Astrocyte (in vitro differentiated cells and primary cell): ENCODE data around the gene PSG7. TPM values are rescaled to one million over a fixed set of nuclear protein-coding genes. Genes with fewer than 3 reads are reported as not detected.
"Not testable (repeated sequence)": the region's sequence is repeated elsewhere in the genome, so short reads cannot be mapped to it uniquely, and the experiment has no call there.

ENCODE experiments used
- DNase-seq: peaks from one replicate; pipeline ENCODE4 v3.0.0-alpha.2; 2010; ENCODE audit warnings: low read depth
- FAIRE-seq: peaks from 2 replicates; lab custom pipeline; 2011; peaks lifted over from hg19 to GRCh38; lab: Jason Lieb, UNC
- H2AFZ ChIP-seq: 2 replicates; pipeline ENCODE4 v1.6.0; 2012; ENCODE audit warnings: low read depth, low read length, inconsistent platforms
- H3K27ac ChIP-seq: 2 replicates; pipeline ENCODE4 v1.5.1; 2011; ENCODE audit warnings: low read depth, low read length, inconsistent platforms
- H3K27me3 ChIP-seq: 2 replicates; pipeline ENCODE4 v1.6.0; 2011; ENCODE audit warnings: low read length, inconsistent platforms; ENCODE audit not compliant: insufficient read depth
- H3K36me3 ChIP-seq: 2 replicates; pipeline ENCODE4 v1.5.1; 2011; ENCODE audit warnings: low read length, inconsistent platforms; ENCODE audit not compliant: insufficient read depth
- H3K4me1 ChIP-seq: 2 replicates; pipeline ENCODE4 v1.5.1; 2011; ENCODE audit warnings: low read length, inconsistent platforms; ENCODE audit not compliant: insufficient read depth
- H3K4me2 ChIP-seq: 2 replicates; pipeline ENCODE4 v1.6.0; 2012; ENCODE audit warnings: low read length, inconsistent platforms
- H3K4me3 ChIP-seq: 2 replicates; pipeline ENCODE4 v1.5.1; 2011; ENCODE audit warnings: low read depth, mild to moderate bottlenecking, low read length, inconsistent platforms; ENCODE audit not compliant: insufficient read depth
- H3K79me2 ChIP-seq: 2 replicates; pipeline ENCODE4 v1.6.0; 2012; ENCODE audit warnings: mild to moderate bottlenecking, low read length, inconsistent platforms; ENCODE audit not compliant: insufficient read depth
- H3K9ac ChIP-seq: 2 replicates; pipeline ENCODE4 v1.6.0; 2012; ENCODE audit warnings: mild to moderate bottlenecking, low read length, inconsistent platforms
- H3K9me3 ChIP-seq: 2 replicates; pipeline ENCODE4 v1.5.1; 2012; ENCODE audit warnings: low read depth, mild to moderate bottlenecking, low read length, inconsistent platforms; ENCODE audit not compliant: insufficient read depth
- H4K20me1 ChIP-seq: 2 replicates; pipeline ENCODE4 v1.6.0; 2012; ENCODE audit warnings: low read length, inconsistent platforms; ENCODE audit not compliant: insufficient read depth
- H3K27ac Mint-ChIP-seq: one replicate; pipeline ENCODE4 v1.8.0; 2021; ENCODE audit warnings: mild to moderate bottlenecking, mixed read lengths; ENCODE audit not compliant: unreplicated experiment
- H3K27me3 Mint-ChIP-seq: one replicate; pipeline ENCODE4 v1.8.0; 2021; ENCODE audit warnings: low read depth, mixed read lengths; ENCODE audit not compliant: unreplicated experiment
- H3K36me3 Mint-ChIP-seq: one replicate; pipeline ENCODE4 v1.8.0; 2021; ENCODE audit warnings: low read depth, mixed read lengths; ENCODE audit not compliant: unreplicated experiment
- H3K4me1 Mint-ChIP-seq: one replicate; pipeline ENCODE4 v1.8.0; 2021; ENCODE audit warnings: low read depth, mixed read lengths; ENCODE audit not compliant: unreplicated experiment
- H3K4me3 Mint-ChIP-seq: one replicate; pipeline ENCODE4 v1.8.0; 2021; ENCODE audit warnings: mild to moderate bottlenecking, moderate library complexity, mixed read lengths; ENCODE audit not compliant: unreplicated experiment
- H3K9me3 Mint-ChIP-seq: one replicate; pipeline ENCODE4 v1.8.0; 2021; ENCODE audit warnings: mild to moderate bottlenecking, mixed read lengths; ENCODE audit not compliant: unreplicated experiment
- total RNA-seq: library from RNA; stranded (reverse); gene quantifications from 2 replicates; pipeline ENCODE4 v1.2.1, GENCODE V29; 2021

The PSG7 gene
- total RNA-seq, 1 donor from 2014 or later = not detected

GRCh38 chr19:42912941-42913340 lies 24.1 kb downstream of the PSG7 start:
- not testable (repeated sequence) for H3K27me3 Mint-ChIP-seq, H3K9me3 ChIP-seq

GRCh38 chr19:42911731-42912130 lies 25.3 kb downstream of the PSG7 start:
- H3K27me3 ChIP-seq, FAIRE-seq, H2AFZ ChIP-seq, H3K4me3 ChIP-seq, H3K36me3 ChIP-seq, H4K20me1 ChIP-seq, H3K4me1 Mint-ChIP-seq, H3K27ac Mint-ChIP-seq, H3K4me1 ChIP-seq, H3K9ac ChIP-seq, H3K4me2 ChIP-seq, H3K36me3 Mint-ChIP-seq, H3K27me3 Mint-ChIP-seq, H3K27ac ChIP-seq, H3K79me2 ChIP-seq, H3K4me3 Mint-ChIP-seq, H3K9me3 ChIP-seq, DNase-seq: not testable (repeated sequence)
- peaks cover 15% of the 10 kb centered on the region for H3K9me3 Mint-ChIP-seq

More at GRCh38 chr19:42912941-42913340, 24.1 kb downstream of the PSG7 start:
- not testable (repeated sequence) for H3K9me3 Mint-ChIP-seq, H3K4me1 Mint-ChIP-seq, H3K79me2 ChIP-seq, H2AFZ ChIP-seq, H3K4me2 ChIP-seq, H3K27me3 ChIP-seq, H3K27ac Mint-ChIP-seq, H3K4me1 ChIP-seq, H4K20me1 ChIP-seq, H3K4me3 ChIP-seq, FAIRE-seq, H3K36me3 Mint-ChIP-seq, DNase-seq, H3K4me3 Mint-ChIP-seq, H3K36me3 ChIP-seq, H3K9ac ChIP-seq, H3K27ac ChIP-seq

- not testable (repeated sequence) for H3K4me2 ChIP-seq, H3K4me1 Mint-ChIP-seq, DNase-seq, FAIRE-seq, H3K9ac ChIP-seq, H2AFZ ChIP-seq, H3K36me3 Mint-ChIP-seq, H3K27ac Mint-ChIP-seq, H3K27me3 ChIP-seq, H3K4me3 ChIP-seq, H3K27ac ChIP-seq, H3K4me1 ChIP-seq, H4K20me1 ChIP-seq, H3K27me3 Mint-ChIP-seq, H3K79me2 ChIP-seq, H3K36me3 ChIP-seq, H3K9me3 ChIP-seq, H3K4me3 Mint-ChIP-seq
- peaks cover 24% of the 10 kb centered on the region for H3K9me3 Mint-ChIP-seq
Observed at GRCh38 chr19:42906162-42906561, 30.8 kb downstream of the PSG7 start.

- H3K9me3 Mint-ChIP-seq, H3K27me3 Mint-ChIP-seq, H3K4me1 ChIP-seq, H3K9ac ChIP-seq, H3K4me1 Mint-ChIP-seq, H3K36me3 ChIP-seq, H3K27ac ChIP-seq, FAIRE-seq, H3K4me3 ChIP-seq, H3K79me2 ChIP-seq, H3K4me3 Mint-ChIP-seq, DNase-seq, H2AFZ ChIP-seq, H3K27me3 ChIP-seq, H3K36me3 Mint-ChIP-seq, H3K9me3 ChIP-seq, H3K27ac Mint-ChIP-seq, H3K4me2 ChIP-seq, H4K20me1 ChIP-seq: not testable (repeated sequence)
Observed at GRCh38 chr19:42900561-42900960, 36.4 kb downstream of the PSG7 start.

- DNase-seq, H3K36me3 ChIP-seq, FAIRE-seq, H3K36me3 Mint-ChIP-seq, H3K27ac Mint-ChIP-seq, H3K27ac ChIP-seq, H3K9me3 Mint-ChIP-seq, H3K4me3 Mint-ChIP-seq, H3K4me2 ChIP-seq, H3K79me2 ChIP-seq, H3K9me3 ChIP-seq, H4K20me1 ChIP-seq, H3K4me1 ChIP-seq, H3K27me3 Mint-ChIP-seq, H3K4me3 ChIP-seq, H2AFZ ChIP-seq, H3K4me1 Mint-ChIP-seq, H3K9ac ChIP-seq, H3K27me3 ChIP-seq: not testable (repeated sequence)
Observed at GRCh38 chr19:42899674-42900073, 37.3 kb downstream of the PSG7 start.

- H3K27me3 ChIP-seq, FAIRE-seq, H4K20me1 ChIP-seq, H3K4me2 ChIP-seq, H3K36me3 ChIP-seq, H3K27ac ChIP-seq, H3K27me3 Mint-ChIP-seq, H3K79me2 ChIP-seq, H3K4me1 Mint-ChIP-seq, H3K4me3 ChIP-seq, H3K4me3 Mint-ChIP-seq, H3K4me1 ChIP-seq, H3K9me3 ChIP-seq, H2AFZ ChIP-seq, H3K36me3 Mint-ChIP-seq, H3K9ac ChIP-seq, H3K27ac Mint-ChIP-seq, H3K9me3 Mint-ChIP-seq: not testable (repeated sequence)
- DNase-seq = peak; percentile 13
Observed at GRCh38 chr19:42899110-42899509, 37.9 kb downstream of the PSG7 start.
